Astrocyte (in vitro differentiated cells and primary cell): Measurements from ENCODE around the gene ZSWIM3.

Experiments used
- EZH2 ChIP-seq: IDR thresholded peaks from 2 replicates; pipeline ENCODE4 v1.6.1; 2012; ENCODE audit warnings: mild to moderate bottlenecking, low read length, inconsistent platforms; ENCODE audit not compliant: insufficient read depth
- TF ChIP-seq, protein P1 (sequence below): IDR thresholded peaks from 2 replicates; pipeline ENCODE4 v1.5.1; 2011; ENCODE audit warnings: low read depth, mild to moderate bottlenecking, inconsistent platforms, low read length, moderate library complexity; ENCODE audit not compliant: insufficient read depth

GRCh38 chr20:45874576-45874975 lies 17.2 kb downstream of the ZSWIM3 start:
- TF ChIP-seq, protein P1, sequence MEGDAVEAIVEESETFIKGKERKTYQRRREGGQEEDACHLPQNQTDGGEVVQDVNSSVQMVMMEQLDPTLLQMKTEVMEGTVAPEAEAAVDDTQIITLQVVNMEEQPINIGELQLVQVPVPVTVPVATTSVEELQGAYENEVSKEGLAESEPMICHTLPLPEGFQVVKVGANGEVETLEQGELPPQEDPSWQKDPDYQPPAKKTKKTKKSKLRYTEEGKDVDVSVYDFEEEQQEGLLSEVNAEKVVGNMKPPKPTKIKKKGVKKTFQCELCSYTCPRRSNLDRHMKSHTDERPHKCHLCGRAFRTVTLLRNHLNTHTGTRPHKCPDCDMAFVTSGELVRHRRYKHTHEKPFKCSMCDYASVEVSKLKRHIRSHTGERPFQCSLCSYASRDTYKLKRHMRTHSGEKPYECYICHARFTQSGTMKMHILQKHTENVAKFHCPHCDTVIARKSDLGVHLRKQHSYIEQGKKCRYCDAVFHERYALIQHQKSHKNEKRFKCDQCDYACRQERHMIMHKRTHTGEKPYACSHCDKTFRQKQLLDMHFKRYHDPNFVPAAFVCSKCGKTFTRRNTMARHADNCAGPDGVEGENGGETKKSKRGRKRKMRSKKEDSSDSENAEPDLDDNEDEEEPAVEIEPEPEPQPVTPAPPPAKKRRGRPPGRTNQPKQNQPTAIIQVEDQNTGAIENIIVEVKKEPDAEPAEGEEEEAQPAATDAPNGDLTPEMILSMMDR = no peak
- no peak for TF ChIP-seq EZH2
